ENCODE data around the gene TIMM9. TPM values are rescaled to one million over a fixed set of nuclear protein-coding genes. Genes with fewer than 3 reads are reported as not detected.
"Not testable (repeated sequence)": the region's sequence is repeated elsewhere in the genome, so short reads cannot be mapped to it uniquely, and the experiment has no call there.

TIMM9 gene
- total RNA-seq, 3 donors from 2014 or later, result 37.4 to 70.6 (median 58.4) TPM

DNA sequence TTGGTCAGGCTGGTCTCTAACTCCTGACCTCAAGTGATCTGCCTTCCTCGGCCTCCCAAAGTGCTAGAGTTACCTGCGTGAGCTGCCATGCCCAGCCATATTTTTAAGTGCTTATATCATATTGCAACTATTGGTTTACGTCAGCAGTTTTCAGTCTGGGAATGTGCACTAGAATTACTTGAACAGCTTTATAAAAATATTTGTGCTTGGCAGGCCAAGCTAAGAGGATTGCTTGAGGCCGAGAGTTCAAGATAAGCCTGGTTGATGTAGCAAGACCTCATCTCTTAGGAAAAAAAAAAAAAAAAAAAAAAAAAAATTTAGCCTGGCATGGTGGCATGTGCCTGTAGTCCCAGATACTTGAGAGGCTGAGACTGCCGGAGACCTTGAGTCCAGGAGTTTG, 17.3 kb upstream of the TIMM9 start:
- no peaks in the 10 kb centered on the region for H3K4me1 ChIP-seq
- DNase-seq (ENCODE audit: low spot score in 2 of 2), result no peak
- H3K36me3 ChIP-seq, result peaks cover 4% of the 10 kb centered on the region
- no peak overlapping the region for H3K4me3 ChIP-seq
- TF ChIP-seq POLR2AphosphoS5 (IDR thresholded peaks at IDR 0.05), result no peak
- TF ChIP-seq, protein P1, sequence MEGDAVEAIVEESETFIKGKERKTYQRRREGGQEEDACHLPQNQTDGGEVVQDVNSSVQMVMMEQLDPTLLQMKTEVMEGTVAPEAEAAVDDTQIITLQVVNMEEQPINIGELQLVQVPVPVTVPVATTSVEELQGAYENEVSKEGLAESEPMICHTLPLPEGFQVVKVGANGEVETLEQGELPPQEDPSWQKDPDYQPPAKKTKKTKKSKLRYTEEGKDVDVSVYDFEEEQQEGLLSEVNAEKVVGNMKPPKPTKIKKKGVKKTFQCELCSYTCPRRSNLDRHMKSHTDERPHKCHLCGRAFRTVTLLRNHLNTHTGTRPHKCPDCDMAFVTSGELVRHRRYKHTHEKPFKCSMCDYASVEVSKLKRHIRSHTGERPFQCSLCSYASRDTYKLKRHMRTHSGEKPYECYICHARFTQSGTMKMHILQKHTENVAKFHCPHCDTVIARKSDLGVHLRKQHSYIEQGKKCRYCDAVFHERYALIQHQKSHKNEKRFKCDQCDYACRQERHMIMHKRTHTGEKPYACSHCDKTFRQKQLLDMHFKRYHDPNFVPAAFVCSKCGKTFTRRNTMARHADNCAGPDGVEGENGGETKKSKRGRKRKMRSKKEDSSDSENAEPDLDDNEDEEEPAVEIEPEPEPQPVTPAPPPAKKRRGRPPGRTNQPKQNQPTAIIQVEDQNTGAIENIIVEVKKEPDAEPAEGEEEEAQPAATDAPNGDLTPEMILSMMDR (IDR thresholded peaks at IDR 0.05), result no peak
- no peak for TF ChIP-seq POLR2A (IDR thresholded peaks at IDR 0.05)
- no peak overlapping the region for H3K27ac ChIP-seq
- intact Hi-C loops (cut with DNase I; ENCODE audit: low total_unique reads), result no loop called here
- no peaks in the 10 kb centered on the region for H3K27me3 ChIP-seq
- H3K9me3 ChIP-seq, result no peaks in the 10 kb centered on the region

DNA sequence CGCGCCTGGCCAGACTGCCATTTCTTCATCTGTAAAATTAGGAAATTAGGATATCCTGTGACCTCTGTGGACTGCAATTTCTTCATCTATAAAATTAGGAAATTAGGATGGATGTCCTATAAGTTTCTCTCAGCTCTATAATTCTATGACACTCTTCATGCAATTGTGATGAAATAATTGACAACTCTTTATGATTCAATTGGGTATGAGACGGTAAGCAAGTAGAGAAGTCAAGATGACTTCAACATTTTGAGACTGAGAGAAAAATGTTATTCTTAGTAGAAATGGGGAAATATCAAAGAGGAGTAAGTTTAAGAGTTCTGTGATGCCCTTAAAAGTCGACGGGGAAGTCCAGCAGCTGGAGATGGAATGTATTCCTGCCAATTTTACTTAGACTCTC, 12.1 kb upstream of the TIMM9 start:
- TF ChIP-seq, protein P1 (IDR thresholded peaks at IDR 0.05), result no peak
- no peak for TF ChIP-seq POLR2AphosphoS5 (IDR thresholded peaks at IDR 0.05)
- TF ChIP-seq POLR2A (IDR thresholded peaks at IDR 0.05), result no peak
- Histone ChIP-seq H3K27me3 (no peaks in the 10 kb centered on the region), H3K9me3 (no peaks in the 10 kb centered on the region), H3K4me1 (no peaks in the 10 kb centered on the region), H3K36me3 (peaks cover 4% of the 10 kb centered on the region), H3K27ac (no peak overlapping the region), H3K4me3 (no peak overlapping the region)
- intact Hi-C loops (cut with DNase I; ENCODE audit: low total_unique reads), result no loop called here
- DNase-seq (ENCODE audit: low spot score in 2 of 2), result no peak

DNA sequence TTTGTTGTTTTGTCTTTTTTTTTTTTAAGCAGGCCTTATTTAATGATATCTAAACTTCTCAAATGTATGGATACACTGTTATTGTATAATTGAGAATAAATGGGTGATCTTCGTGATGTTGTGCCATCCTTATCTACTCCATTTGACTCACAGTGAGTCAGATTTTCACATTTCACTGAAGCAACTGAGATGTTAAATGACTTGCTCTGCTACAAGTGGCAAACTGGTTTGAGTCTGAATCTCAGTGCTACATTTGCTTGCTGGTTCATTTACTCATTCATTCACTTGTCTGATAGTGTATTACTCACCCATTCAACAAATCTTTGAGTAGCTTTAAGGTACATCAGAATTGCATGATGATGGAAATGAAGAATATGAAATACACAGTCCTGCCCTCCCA, 2.8 kb upstream of the TIMM9 start:
- intact Hi-C loops (cut with DNase I; ENCODE audit: low total_unique reads), result no loop called here

DNA sequence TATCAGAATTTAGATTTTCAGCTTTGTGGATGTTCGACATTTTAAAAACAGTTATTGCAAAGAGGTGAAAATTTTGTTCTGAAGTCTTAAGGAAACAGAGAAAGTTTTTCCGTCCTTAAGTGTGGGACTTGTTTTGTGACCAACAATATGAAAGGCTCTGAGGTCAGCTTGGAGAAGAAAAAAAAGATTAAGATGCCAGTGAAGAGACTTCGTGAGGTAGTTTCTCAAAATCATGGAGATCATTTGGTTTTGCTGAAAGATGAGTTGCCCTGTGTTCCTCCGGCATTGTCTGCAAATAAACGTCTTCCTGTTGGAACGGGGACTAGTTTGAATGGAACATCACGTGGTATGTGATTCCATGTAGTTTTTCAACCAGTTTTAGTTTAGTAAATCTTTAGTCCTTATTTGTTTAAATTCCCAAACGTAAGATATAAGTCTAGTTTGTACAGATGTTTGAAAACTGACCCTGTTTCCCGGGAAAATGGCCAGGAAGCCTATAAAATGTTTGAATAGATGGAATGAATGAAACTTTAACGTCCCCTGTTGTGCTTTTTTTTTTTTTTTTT, 870 bp upstream of the TIMM9 start:
- intact Hi-C loops (cut with DNase I; ENCODE audit: low total_unique reads), result no loop called here
- no peak for TF ChIP-seq POLR2A (IDR thresholded peaks at IDR 0.05)
- TF ChIP-seq POLR2AphosphoS5 (IDR thresholded peaks at IDR 0.05), result no peak
- TF ChIP-seq, protein P1 (IDR thresholded peaks at IDR 0.05), result no peak
- DNase-seq (ENCODE audit: low spot score in 2 of 2), result no peak
- Histone ChIP-seq H3K4me1 (peaks cover 0 to 21% of the 10 kb centered on the region in 2 donors), H3K4me3 (peak overlapping the region; percentile 77 to 93 (median 87)), H3K27me3 (no peaks in the 10 kb centered on the region), H3K9me3 (no peaks in the 10 kb centered on the region), H3K36me3 (no peaks in the 10 kb centered on the region), H3K27ac (peak overlapping the region; percentile 95)

More for the DNA sequence above, 2.8 kb upstream of the TIMM9 start:
- no peak for DNase-seq (ENCODE audit: low spot score in 2 of 2)
- H3K9me3 ChIP-seq, result no peaks in the 10 kb centered on the region
- no peak overlapping the region for H3K4me3 ChIP-seq
- no peaks in the 10 kb centered on the region for H3K36me3 ChIP-seq
- H3K4me1 ChIP-seq, result peaks cover 0 to 21% of the 10 kb centered on the region in 2 donors
- TF ChIP-seq, protein P1 (IDR thresholded peaks at IDR 0.05), result no peak
- TF ChIP-seq POLR2A (IDR thresholded peaks at IDR 0.05), result no peak
- TF ChIP-seq POLR2AphosphoS5 (IDR thresholded peaks at IDR 0.05), result no peak
- no peak overlapping the region for H3K27ac ChIP-seq
- H3K27me3 ChIP-seq, result no peaks in the 10 kb centered on the region

DNA sequence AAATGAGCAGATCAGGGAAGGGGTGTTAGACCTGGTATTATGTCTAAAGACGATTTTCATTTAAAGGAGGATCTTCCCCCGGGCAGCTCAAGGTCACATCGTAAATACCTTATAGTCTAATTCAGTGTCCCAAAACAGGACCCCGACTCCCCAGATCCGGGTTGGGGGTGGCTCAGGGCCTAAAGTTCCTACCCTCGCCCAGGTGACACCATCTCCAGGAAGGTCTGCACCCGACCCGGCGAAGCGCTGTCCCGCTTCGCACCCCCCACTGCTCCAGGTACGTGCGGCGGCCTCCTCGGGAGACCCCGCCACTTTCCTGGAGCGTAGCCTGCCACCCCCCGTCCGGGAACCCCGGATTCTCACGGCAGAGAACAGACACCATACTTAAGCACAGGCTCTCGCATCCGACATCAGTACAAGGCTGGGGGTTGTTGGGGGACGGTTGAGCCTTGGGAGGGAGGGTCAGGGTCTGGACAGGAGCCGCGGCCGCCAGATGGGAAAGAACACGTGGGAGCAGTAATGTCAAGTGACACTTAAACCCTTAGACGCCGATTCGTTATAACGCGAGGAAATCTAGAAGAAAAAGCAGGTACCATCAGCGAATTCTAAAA, 556 bp downstream of the TIMM9 start:
- Histone ChIP-seq H3K36me3 (no peaks in the 10 kb centered on the region), H3K9me3 (no peaks in the 10 kb centered on the region), H3K27ac (peak overlapping the region; percentile 95), H3K4me1 (peaks cover 0 to 21% of the 10 kb centered on the region in 2 donors), H3K4me3 (peak overlapping the region; percentile 77 to 93 (median 87)), H3K27me3 (no peaks in the 10 kb centered on the region)
- intact Hi-C loops (cut with DNase I; ENCODE audit: low total_unique reads), result no loop called here
- TF ChIP-seq POLR2A (IDR thresholded peaks at IDR 0.05) (no peak), POLR2AphosphoS5 (IDR thresholded peaks at IDR 0.05) (peak in 1 of 3 donors; percentile 11)
- TF ChIP-seq, protein P1 (IDR thresholded peaks at IDR 0.05), result no peak
- DNase-seq (ENCODE audit: low spot score in 2 of 2), result peak in 1 of 2 donors; percentile 29

DNA sequence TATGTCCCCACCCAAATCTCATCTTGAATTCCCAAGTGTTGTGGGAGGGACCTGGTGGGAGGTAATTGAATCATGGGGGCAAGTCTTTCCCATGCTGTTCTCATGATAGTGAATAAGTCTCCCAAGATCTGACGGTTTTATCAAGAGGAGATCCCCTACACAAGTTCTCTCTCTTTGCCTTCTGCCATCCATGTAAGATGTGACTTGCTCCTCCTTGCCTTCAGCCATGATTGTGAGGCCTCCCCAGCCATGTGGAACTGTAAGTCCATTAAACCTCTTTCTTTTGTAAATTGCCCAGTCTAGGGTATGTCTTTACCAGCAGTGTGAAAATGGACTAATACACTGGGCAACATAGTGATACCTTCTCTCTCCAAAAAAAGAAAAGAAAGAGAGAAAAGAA, 10.4 kb downstream of the TIMM9 start:
- H3K4me3 ChIP-seq; H3K4me1 ChIP-seq; H3K27me3 ChIP-seq; H3K36me3 ChIP-seq; intact Hi-C loops (cut with DNase I; ENCODE audit: low total_unique reads); DNase-seq (ENCODE audit: low spot score in 2 of 2); H3K9me3 ChIP-seq; H3K27ac ChIP-seq: not testable (repeated sequence)
